Measurements from ENCODE around the gene TENT5C.

Gene TENT5C

DNA sequence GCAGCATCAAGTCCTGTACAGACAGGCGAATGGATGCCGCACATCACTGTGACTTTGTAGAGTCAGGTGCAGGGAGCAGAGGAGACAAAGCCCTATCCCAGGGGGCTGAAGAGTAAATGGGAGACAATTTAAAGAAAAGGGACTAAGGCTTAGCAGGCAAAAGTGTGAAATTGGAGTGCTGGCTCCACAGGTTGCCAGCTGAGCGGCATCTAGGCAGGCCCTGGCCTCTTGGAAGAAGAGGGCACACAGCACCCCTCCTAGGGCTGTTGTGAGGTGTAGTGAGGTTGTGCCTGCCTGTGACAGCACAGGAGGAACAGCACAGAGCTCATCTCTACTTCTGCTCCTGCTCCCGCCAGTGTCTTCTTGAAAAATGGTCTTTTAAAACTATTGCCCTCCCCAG lies 47.3 kb downstream of the TENT5C start:
- Histone ChIP-seq H3K27me3 (no peaks in the 10 kb centered on the region), H3K4me1 (peaks cover 0 to 13% (median 3%) of the 10 kb centered on the region in 4 donors), H3K27ac (no peak overlapping the region), H3K36me3 (no peaks in the 10 kb centered on the region), H3K9me3 (no peaks in the 10 kb centered on the region), H3K4me3 (no peak overlapping the region)
- intact Hi-C loops (cut with DNase I; ENCODE audit: low total_unique reads): no loop called here
- TF ChIP-seq, protein P1, sequence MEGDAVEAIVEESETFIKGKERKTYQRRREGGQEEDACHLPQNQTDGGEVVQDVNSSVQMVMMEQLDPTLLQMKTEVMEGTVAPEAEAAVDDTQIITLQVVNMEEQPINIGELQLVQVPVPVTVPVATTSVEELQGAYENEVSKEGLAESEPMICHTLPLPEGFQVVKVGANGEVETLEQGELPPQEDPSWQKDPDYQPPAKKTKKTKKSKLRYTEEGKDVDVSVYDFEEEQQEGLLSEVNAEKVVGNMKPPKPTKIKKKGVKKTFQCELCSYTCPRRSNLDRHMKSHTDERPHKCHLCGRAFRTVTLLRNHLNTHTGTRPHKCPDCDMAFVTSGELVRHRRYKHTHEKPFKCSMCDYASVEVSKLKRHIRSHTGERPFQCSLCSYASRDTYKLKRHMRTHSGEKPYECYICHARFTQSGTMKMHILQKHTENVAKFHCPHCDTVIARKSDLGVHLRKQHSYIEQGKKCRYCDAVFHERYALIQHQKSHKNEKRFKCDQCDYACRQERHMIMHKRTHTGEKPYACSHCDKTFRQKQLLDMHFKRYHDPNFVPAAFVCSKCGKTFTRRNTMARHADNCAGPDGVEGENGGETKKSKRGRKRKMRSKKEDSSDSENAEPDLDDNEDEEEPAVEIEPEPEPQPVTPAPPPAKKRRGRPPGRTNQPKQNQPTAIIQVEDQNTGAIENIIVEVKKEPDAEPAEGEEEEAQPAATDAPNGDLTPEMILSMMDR (IDR thresholded peaks at IDR 0.05): no peak
- no peak for DNase-seq

DNA sequence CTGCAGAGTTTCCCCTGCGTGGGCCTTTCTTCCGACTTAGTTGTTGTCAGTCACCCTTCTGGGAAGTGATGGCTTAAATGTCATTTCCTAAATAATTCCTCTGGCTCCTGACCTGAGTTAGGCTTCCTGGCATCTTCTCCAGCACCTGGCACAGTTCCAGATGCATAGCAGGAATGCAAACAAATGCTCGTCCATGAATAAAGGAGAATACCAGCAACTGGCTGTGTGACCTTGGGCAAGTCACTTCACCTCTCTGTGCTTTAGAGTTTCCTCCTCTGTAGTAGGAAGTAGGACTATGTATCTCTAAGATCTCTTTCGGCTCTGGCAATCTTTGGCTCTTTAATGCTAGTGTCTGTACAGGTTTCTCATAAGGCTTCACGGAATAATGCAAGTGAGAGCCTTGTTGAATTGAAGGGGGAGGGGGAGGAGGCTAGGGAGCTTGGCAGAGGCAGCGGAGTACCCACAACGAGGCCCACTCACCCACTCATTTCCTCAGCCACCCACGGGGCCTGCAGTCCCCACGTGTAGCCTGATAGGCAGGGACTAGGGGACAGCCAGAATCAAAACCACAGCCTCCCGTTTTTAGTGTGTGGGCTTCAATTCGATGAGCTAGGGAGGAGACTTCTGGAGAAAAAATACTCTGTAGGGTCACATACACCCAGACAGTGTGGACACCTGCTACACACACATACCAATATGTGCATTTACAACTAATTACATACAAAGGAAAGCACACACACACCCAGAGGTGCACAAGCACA lies 48.1 kb downstream of the TENT5C start:
- intact Hi-C loops (cut with DNase I; ENCODE audit: low total_unique reads): no loop called here
- TF ChIP-seq, protein P1 (IDR thresholded peaks at IDR 0.05): no peak
- H3K27ac ChIP-seq: no peak overlapping the region
- no peaks in the 10 kb centered on the region for H3K9me3 ChIP-seq
- H3K36me3 ChIP-seq: no peaks in the 10 kb centered on the region
- no peak overlapping the region for H3K4me3 ChIP-seq
- no peaks in the 10 kb centered on the region for H3K27me3 ChIP-seq
- peak in 1 of 2 donors; percentile 28 for DNase-seq
- H3K4me1 ChIP-seq: peaks cover 0 to 17% (median 3%) of the 10 kb centered on the region in 4 donors

GRCh38 chr1:117654493-117655219 lies 48.8 kb downstream of the TENT5C start:
- no peaks in the 10 kb centered on the region for H3K9me3 ChIP-seq
- intact Hi-C loops (cut with DNase I; ENCODE audit: low total_unique reads): no loop called here
- H3K4me3 ChIP-seq: no peak overlapping the region
- H3K36me3 ChIP-seq: no peaks in the 10 kb centered on the region
- TF ChIP-seq, protein P1 (IDR thresholded peaks at IDR 0.05): no peak
- no peaks in the 10 kb centered on the region for H3K27me3 ChIP-seq
- peaks cover 0 to 17% (median 3%) of the 10 kb centered on the region in 4 donors for H3K4me1 ChIP-seq
- no peak overlapping the region for H3K27ac ChIP-seq
- DNase-seq: no peak

- H3K4me3 ChIP-seq: no peak overlapping the region
- no peaks in the 10 kb centered on the region for H3K9me3 ChIP-seq
- intact Hi-C loops (cut with DNase I; ENCODE audit: low total_unique reads): no loop called here
- TF ChIP-seq, protein P1 (IDR thresholded peaks at IDR 0.05): no peak
- H3K27ac ChIP-seq: no peak overlapping the region
- H3K27me3 ChIP-seq: no peaks in the 10 kb centered on the region
- H3K4me1 ChIP-seq: peaks cover 0 to 17% (median 3%) of the 10 kb centered on the region in 4 donors
- no peaks in the 10 kb centered on the region for H3K36me3 ChIP-seq
- DNase-seq: peak in 1 of 2 donors; percentile 59
Measured at GRCh38 chr1:117655220-117655577, 49.4 kb downstream of the TENT5C start.

DNA sequence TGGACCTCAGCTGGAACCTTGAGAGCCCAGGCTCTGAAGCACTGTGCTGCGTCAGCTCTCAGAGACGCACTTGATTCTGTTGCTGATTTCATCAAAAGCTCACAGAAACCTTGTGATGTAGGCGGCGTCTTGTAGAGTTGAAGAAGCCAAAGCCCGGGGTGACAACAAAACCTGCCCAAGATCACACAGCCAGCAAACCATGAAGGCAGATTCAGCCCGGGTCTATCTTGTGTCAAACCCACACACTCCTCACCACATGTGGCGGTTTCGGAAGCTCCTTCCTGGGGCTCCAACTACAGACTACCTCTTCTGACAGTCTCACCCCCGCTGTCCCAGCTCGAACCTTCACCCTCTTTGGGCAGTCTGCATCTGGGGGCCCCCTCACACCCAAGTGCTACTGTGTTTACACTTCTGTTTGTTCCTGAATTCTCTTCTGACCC lies 50.4 kb downstream of the TENT5C start:
- Histone ChIP-seq H3K4me3 (no peak overlapping the region), H3K27me3 (no peaks in the 10 kb centered on the region), H3K9me3 (no peaks in the 10 kb centered on the region), H3K27ac (no peak overlapping the region), H3K4me1 (peaks cover 0 to 17% (median 3%) of the 10 kb centered on the region in 4 donors), H3K36me3 (no peaks in the 10 kb centered on the region)
- TF ChIP-seq, protein P1 (IDR thresholded peaks at IDR 0.05): no peak
- intact Hi-C loops (cut with DNase I; ENCODE audit: low total_unique reads): no loop called here
- no peak for DNase-seq

Measured in tibial artery (tissue), 4 donors.